Heart right ventricle (tissue), 16 donors: ENCODE data around the gene CACTIN. TPM values are rescaled to one million over a fixed set of nuclear protein-coding genes. Genes with fewer than 3 reads are reported as not detected.

Experiments
- ATAC-seq, 8 donors: fragments of 200-7000 bp; cut with Tn5 transposase; one replicate each; pipeline ENCODE4 v1.9.1; 2020; ENCODE audit warnings: mild to moderate bottlenecking in 8 of 8, moderate library complexity in 8 of 8, moderate number of reproducible peaks in 1 of 8
- DNase-seq, 2 donors: peaks; one replicate each; pipeline ENCODE4 v3.0.0-alpha.2; 2020
- H3K27ac ChIP-seq, 10 donors: fragments of 200-600 bp; sonication (generic) in 2 of 10; one replicate each; pipeline versions ENCODE4 v1.5.0 to v1.8.0; 2020 to 2022; ENCODE audit warnings: mild to moderate bottlenecking in 3 of 10
- H3K27me3 ChIP-seq, 7 donors: fragments of 200-600 bp; one replicate each; pipeline ENCODE4 v1.8.0; 2021 to 2022; ENCODE audit warnings: mild to moderate bottlenecking in 2 of 7
- H3K36me3 ChIP-seq, 9 donors: fragments of 200-600 bp; sonication (generic) in 1 of 9; one replicate each; pipeline versions ENCODE4 v1.5.0 to v1.8.0; 2020 to 2022; ENCODE audit warnings: mild to moderate bottlenecking in 2 of 9
- H3K4me1 ChIP-seq, 9 donors: fragments of 200-600 bp; sonication (generic) in 1 of 9; one replicate each; pipeline versions ENCODE4 v1.5.0 to v1.8.0; 2020 to 2022; ENCODE audit warnings: mild to moderate bottlenecking in 4 of 9
- H3K4me3 ChIP-seq, 10 donors: fragments of 200-600 bp; sonication (generic) in 2 of 10; one replicate each; pipeline versions ENCODE4 v1.5.0 to v1.8.0; 2020 to 2022; ENCODE audit warnings: mild to moderate bottlenecking in 7 of 10, moderate library complexity in 2 of 10
- H3K9me3 ChIP-seq, 11 donors: fragments of 200-600 bp in 10 of 11; sonication (generic) in 2 of 11; one replicate each; pipeline versions ENCODE4 v1.5.0 to v1.8.0; 2013 to 2022; ENCODE audit warnings: mild to moderate bottlenecking in 2 of 11, control low read depth in 1 of 11, moderate library complexity in 1 of 11
- CTCF ChIP-seq, 9 donors: fragments of 200-600 bp; sonication (generic) in 2 of 9; IDR thresholded peaks; one replicate each; pipeline versions ENCODE4 v1.5.0 to v1.8.0; 2021 to 2022; ENCODE audit warnings: antibody characterized with exemption in 9 of 9, mild to moderate bottlenecking in 5 of 9, moderate library complexity in 1 of 9
- WGBS, 2 donors: extraction: QIAGEN DNeasy Blood & Tissue Kit; methylation state at CpG; one replicate each; pipeline ENCODE4 v1.1.7; 2013; ENCODE audit warnings: inconsistent platforms in 1 of 2; 5-methylcytosine and 5-hydroxymethylcytosine counted together
- intact Hi-C, 10 donors: fragments of 100-400 bp; cut with DNase I; formaldehyde crosslinking; loops; one replicate each; pipeline versions ENCODE4 v1.11.1 to v1.14.2; 2022
- polyA plus RNA-seq, 2 donors: library from polyadenylated mRNA; stranded (reverse); fragments of 200-250 nt; gene quantifications; one replicate each; pipeline ENCODE4 v1.2.3, GENCODE V29; 2013
- total RNA-seq, 10 donors: library from RNA; stranded (reverse); fragmentation: NEBNext Ultra II Directional in 3 of 10; extraction: Animal tissue kit (Norgen Biotek cat#: 25700) in 3 of 10; gene quantifications; one replicate each; pipeline versions ENCODE4 v1.2.1 to v1.2.4, GENCODE V29; 2021 to 2023
- donor health status: Arrhythmogenic right ventricular cardiomyopathy.
- donor health status: ischemic (EF 13 %, LVEDD 7.1; RV severe dilation, severe dysfunction).
- donor health status: healthy with polysubstance abuse.
- donor health status: DM: no; HTN: yes; CAD: no.
- donor health status: DM: no; HTN: no; CAD: no.
- donor health status: ischemic (EF 25% LVEDD 6.9; RV normal size, moderate dysfunction).
- donor health status: ischemic (EF 25% LVEDD 5.7; RV mildly dilated, moderate dysfunction).
- donor health status: healthy.
- donor health status: DM: yes; HTN: yes; CAD: no.
- donor health status: Ischemic cardiomyopathy.
- donor health status: ischemic (EF 35%, LVEDD 5.7; RV mildly dilated, moderate dysfunction).
- donor health status: nonischemic (EF 11% LVEDD 7.7; RV severe dilation, severe dysfunction).
- donor health status: DM: yes; HTN: yes; CAD: no.
- donor health status: PGD.
- donor health status: ischemic (EF 29% LVEDD 5.4; RV normal size, mild dysfunction).
- donor health status: nonischemic (EF 23%, LVEDD 6.1; RV moderate dilation, normal function).

CACTIN gene
- total and polyA plus RNA-seq, 12 donors: 9.7 to 17.6 (median 12.7) TPM

- Histone ChIP-seq H3K27ac (no peak overlapping the region), H3K36me3 (peaks cover 0 to 22% (median 0%) of the 10 kb centered on the region in 9 donors), H3K9me3 (no peaks in the 10 kb centered on the region), H3K4me3 (no peak overlapping the region), H3K4me1 (peaks cover 0 to 15% (median 7%) of the 10 kb centered on the region in 9 donors), H3K27me3 (peaks cover 0 to 7% (median 2%) of the 10 kb centered on the region in 7 donors)
- TF ChIP-seq CTCF (IDR thresholded peaks at IDR 0.05): no peak
- DNase-seq: no peak
- ATAC-seq: no peak
- intact Hi-C loops: no loop called here
- 92 to 94% methylated on average over 8 of the region's 8 CpGs for WGBS, 2 donors
Observed at GRCh38 chr19:3590991-3591659, 35.5 kb downstream of the CACTIN start.

GRCh38 chr19:3589949-3590348, 36.6 kb downstream of the CACTIN start:
- 94 to 97% methylated on average over 22 of the region's 22 CpGs for WGBS, 2 donors
- intact Hi-C loops: no loop called here

GRCh38 chr19:3589439-3589838, 37.2 kb downstream of the CACTIN start:
- Histone ChIP-seq H3K27me3 (peaks cover 11 to 24% (median 18%) of the 10 kb centered on the region in 7 donors), H3K4me3 (no peak overlapping the region), H3K27ac (no peak overlapping the region), H3K9me3 (no peaks in the 10 kb centered on the region), H3K4me1 (peaks cover 0 to 20% (median 12%) of the 10 kb centered on the region in 9 donors), H3K36me3 (peaks cover 0 to 12% (median 0%) of the 10 kb centered on the region in 9 donors)
- no peak for TF ChIP-seq CTCF (IDR thresholded peaks at IDR 0.05)
- intact Hi-C loops: no loop called here
- no peak for DNase-seq
- ATAC-seq: no peak
- 81 to 88% methylated on average over 11 of the region's 11 CpGs for WGBS, 2 donors

More at GRCh38 chr19:3589949-3590348, 36.6 kb downstream of the CACTIN start:
- Histone ChIP-seq H3K36me3 (peaks cover 0 to 13% (median 0%) of the 10 kb centered on the region in 9 donors), H3K4me3 (no peak overlapping the region), H3K4me1 (peaks cover 0 to 19% (median 12%) of the 10 kb centered on the region in 9 donors), H3K9me3 (no peaks in the 10 kb centered on the region), H3K27ac (no peak overlapping the region), H3K27me3 (peaks cover 11 to 19% (median 14%) of the 10 kb centered on the region in 7 donors)
- DNase-seq (no peak), ATAC-seq (no peak)
- TF ChIP-seq CTCF (IDR thresholded peaks at IDR 0.05): no peak

- ATAC-seq: peak; percentile 25 to 61 (median 41)
- no peak for DNase-seq
- peak overlapping the region in 1 of 10 donors; percentile 31 for H3K27ac ChIP-seq
- H3K9me3 ChIP-seq: no peaks in the 10 kb centered on the region
- peaks cover 0 to 5% (median 0%) of the 10 kb centered on the region in 9 donors for H3K36me3 ChIP-seq
- peak overlapping the region in 1 of 10 donors; percentile 60 for H3K4me3 ChIP-seq
- H3K4me1 ChIP-seq: peaks cover 0 to 20% (median 12%) of the 10 kb centered on the region in 9 donors
- intact Hi-C loops: loop anchor here in 6 of 10 donors (1.0 to 2.0 kb wide), 2 partner anchors 31 to 32 kb away; no protein-coding TSS in a partner anchor
- H3K27me3 ChIP-seq: peaks cover 11 to 33% (median 21%) of the 10 kb centered on the region in 7 donors
- 41 to 47% methylated on average over 31 of the region's 31 CpGs for WGBS, 2 donors
- no peak for TF ChIP-seq CTCF (IDR thresholded peaks at IDR 0.05)
Observed at GRCh38 chr19:3586707-3587346, 39.8 kb downstream of the CACTIN start.
